Omental fat pad (tissue), 4 donors: ENCODE results near the gene GALNT10. TPM values are rescaled to one million over a fixed set of nuclear protein-coding genes. Genes with fewer than 3 reads are reported as not detected.

Experiments
- ATAC-seq: fragments of 150-250 bp; one replicate; pipeline ENCODE4 v1.9.1; 2016; ENCODE audit warnings: mild to moderate bottlenecking, moderate library complexity; ENCODE audit not compliant: low FRiP score
- DNase-seq: peaks from one replicate; pipeline ENCODE4 v3.0.0-alpha.2; 2019; ENCODE audit warnings: low spot score
- total RNA-seq, 4 donors: library from RNA; depleted of rRNA; stranded (reverse); fragments of >200 nt; gene quantifications; one replicate each; pipeline ENCODE4 v1.1.0, GENCODE V29; 2016
- TF ChIP-seq, protein P1 (sequence below), 3 donors: fragments of 450-650 bp; IDR thresholded peaks; one replicate each; pipeline ENCODE4 v1.5.1; 2016 to 2017; ENCODE audit warnings: antibody characterized with exemption in 3 of 3, mild to moderate bottlenecking in 3 of 3, moderate library complexity in 2 of 3

GALNT10 gene
- total RNA-seq, 4 donors from 2014 or later, result 21.3 to 49.7 (median 27.2) TPM

DNA sequence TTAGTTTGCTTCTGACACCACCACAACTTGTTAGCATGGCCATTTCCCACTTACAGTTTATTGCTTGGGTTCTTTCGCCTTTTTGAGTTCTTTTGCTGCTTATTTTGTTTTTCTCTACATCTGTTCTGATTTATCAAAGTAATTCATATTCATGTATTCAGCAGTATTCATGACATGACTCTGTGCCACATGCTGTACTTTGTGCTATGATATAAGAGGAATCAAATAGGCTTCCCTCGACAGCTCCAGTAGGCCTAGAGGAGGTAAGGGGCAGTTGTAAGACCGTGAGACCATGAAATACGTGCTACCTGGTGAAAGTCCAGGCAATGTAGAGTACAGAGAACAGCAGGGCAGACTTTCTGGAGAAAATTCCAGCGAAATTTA lies 144.5 kb downstream of the GALNT10 start:
- no peak for ATAC-seq
- TF ChIP-seq, protein P1, sequence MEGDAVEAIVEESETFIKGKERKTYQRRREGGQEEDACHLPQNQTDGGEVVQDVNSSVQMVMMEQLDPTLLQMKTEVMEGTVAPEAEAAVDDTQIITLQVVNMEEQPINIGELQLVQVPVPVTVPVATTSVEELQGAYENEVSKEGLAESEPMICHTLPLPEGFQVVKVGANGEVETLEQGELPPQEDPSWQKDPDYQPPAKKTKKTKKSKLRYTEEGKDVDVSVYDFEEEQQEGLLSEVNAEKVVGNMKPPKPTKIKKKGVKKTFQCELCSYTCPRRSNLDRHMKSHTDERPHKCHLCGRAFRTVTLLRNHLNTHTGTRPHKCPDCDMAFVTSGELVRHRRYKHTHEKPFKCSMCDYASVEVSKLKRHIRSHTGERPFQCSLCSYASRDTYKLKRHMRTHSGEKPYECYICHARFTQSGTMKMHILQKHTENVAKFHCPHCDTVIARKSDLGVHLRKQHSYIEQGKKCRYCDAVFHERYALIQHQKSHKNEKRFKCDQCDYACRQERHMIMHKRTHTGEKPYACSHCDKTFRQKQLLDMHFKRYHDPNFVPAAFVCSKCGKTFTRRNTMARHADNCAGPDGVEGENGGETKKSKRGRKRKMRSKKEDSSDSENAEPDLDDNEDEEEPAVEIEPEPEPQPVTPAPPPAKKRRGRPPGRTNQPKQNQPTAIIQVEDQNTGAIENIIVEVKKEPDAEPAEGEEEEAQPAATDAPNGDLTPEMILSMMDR (IDR thresholded peaks at IDR 0.05), result no peak

DNA sequence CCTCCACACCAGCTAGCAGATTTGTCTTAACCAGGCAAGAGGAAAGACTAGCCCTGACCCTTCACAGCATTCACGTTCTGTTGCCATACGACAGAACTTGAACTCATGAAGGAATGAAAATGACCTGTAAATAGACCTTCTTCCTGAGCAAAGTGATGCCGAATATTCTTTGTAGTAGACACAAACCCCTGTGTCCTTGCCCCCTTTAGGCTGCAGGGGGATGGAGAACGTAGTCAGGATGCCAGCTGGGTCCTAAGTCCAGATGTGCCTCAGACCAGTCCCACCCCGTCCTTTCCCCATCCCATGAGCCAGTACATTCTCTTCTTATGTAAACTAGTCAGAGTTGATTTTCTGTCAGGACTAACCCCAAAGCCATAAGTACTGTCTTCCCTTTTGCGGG lies 151.1 kb downstream of the GALNT10 start:
- no peak for ATAC-seq
- TF ChIP-seq, protein P1 (IDR thresholded peaks at IDR 0.05), result no peak
- no peak for DNase-seq

More for the DNA sequence above, 144.5 kb downstream of the GALNT10 start:
- DNase-seq, result no peak

DNA sequence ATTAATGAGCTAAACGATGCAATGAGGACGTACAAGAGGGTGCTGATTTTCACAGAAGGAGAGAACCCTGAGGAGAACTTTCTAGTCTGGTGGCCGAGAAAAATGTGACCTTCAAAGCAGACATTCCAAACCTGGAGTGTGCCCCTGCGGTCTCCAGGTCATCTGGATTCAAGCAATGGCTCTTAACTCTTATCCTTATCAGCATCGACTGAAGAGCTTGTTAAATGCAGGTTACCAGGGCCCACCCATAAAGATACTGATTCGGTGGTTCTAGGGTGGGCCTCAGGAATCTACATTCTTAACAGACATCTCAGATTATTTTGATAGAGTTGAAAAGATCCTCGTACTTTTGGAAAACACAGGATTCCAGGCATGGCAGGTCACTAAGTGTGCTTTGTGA lies 151.7 kb downstream of the GALNT10 start:
- ATAC-seq (no peak), DNase-seq (no peak)
- TF ChIP-seq, protein P1 (IDR thresholded peaks at IDR 0.05), result no peak

DNA sequence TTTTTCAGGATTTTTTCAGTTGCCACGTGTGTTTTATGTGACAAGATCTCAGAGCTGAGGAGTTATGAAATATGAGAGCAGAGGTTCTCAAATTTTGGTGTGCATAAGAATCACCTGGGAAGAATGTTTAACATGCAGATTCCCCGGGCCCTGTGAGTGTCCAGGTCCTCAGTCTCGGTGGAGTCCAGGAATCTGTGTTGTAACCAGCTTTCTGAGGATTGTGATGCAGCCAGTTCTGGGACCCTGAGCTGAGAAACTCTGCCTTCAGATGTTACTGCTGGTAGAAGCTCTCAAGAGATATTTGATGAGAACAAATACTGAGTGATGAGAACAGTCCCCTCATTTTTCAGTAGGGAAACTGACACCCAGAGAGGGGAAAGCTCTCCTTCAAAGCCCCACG lies 152.4 kb downstream of the GALNT10 start:
- TF ChIP-seq, protein P1 (IDR thresholded peaks at IDR 0.05), result no peak
- ATAC-seq (no peak), DNase-seq (no peak)

DNA sequence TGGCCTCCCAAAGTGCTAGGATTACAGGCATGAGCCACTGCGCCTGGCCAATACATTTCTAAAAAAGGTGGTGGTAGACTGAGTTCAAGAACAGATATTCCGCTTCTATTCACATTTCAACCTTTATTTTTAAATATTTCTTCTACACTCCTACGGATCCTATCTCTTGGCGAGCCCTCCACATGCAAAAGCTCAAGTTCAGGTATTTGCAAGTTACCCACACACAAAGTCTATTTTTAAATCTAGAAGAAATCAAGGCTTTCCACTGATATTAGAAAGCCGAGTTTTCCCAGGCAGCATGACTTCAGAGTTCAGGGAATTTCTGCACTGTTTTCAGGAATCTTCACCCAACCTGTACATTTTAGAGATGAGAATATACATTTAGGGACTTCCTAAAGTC lies 153.9 kb downstream of the GALNT10 start:
- DNase-seq, result no peak
- ATAC-seq, result no peak
- TF ChIP-seq, protein P1 (IDR thresholded peaks at IDR 0.05), result no peak

DNA sequence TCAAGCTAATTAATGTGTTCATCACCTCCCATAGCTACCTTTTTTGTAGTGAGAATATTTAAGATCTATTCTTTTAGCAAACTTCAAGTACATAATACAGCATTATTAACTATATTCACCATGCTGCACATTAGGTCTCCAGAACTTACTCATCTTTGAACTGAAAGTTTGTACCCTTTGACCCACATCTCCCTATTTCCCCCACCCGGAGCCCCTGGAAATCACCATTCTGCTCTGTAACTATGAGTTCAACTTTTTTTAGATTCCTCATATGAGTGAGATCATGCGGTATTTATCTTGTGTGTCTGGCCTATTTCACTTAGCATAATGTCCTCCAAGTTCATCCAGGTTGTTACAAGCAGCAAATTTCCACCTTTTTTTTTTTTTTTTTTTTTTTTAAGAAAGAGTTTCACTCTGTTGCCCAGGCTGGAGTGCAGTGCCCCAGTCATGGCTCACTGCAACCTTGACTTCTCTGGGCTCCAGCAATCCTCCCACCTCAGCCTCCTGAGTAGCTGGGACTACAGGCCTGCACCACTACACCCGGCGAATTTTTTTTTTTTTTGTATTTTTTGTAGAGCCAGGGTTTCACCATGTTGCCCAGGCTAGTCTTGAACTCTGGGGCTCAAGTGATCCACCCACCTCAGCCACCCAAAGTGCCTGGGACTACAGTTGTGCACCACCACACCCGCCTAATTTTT lies 154.9 kb downstream of the GALNT10 start:
- TF ChIP-seq, protein P1 (IDR thresholded peaks at IDR 0.05), result no peak
- no peak for DNase-seq
- ATAC-seq, result no peak

DNA sequence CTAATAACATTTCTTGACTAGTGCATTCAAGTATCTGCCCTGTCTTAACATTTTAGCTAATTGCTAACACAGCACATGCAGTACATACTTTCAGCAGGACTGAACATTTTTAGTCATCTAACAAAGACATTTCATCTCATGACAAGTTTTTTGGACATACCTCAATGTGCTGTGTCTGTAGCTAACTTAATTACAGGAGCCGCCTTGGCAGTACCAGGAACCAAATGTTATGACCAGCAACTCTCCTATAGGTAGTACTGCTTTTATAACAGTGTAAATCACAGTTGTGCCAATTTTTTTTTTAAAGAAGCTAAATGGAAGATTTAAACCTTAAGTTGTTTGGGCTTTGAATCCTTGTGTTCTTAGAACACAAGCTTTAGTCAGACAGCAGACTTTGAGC lies 155.9 kb downstream of the GALNT10 start:
- DNase-seq (no peak), ATAC-seq (no peak)
- TF ChIP-seq, protein P1 (IDR thresholded peaks at IDR 0.05), result no peak
